ENCODE results near the gene NDUFV2.

The NDUFV2 gene

GRCh38 chr18:9102508-9103375 is at the start of gene NDUFV2:
NDUFV2 (plus strand) TSS chr18:9102699; CDS start chr18:9102744, 45 bp downstream.
- in situ Hi-C loops (cut with MboI; ENCODE audit: low sequenced_read_pairs), result no loop called here

GRCh38 chr18:9053814-9054213 is 48.7 kb upstream of the NDUFV2 start:
- in situ Hi-C loops (cut with MboI; ENCODE audit: low sequenced_read_pairs), result loop anchor here (25.0 kb wide), 1 partner anchor 458 kb away; no protein-coding TSS in a partner anchor

GRCh38 chr18:9055185-9055584 is 47.3 kb upstream of the NDUFV2 start:
- in situ Hi-C loops (cut with MboI; ENCODE audit: low sequenced_read_pairs), result loop anchor here (25.0 kb wide), 1 partner anchor 457 kb away; no protein-coding TSS in a partner anchor

GRCh38 chr18:9055626-9056025 is 46.9 kb upstream of the NDUFV2 start:
- in situ Hi-C loops (cut with MboI; ENCODE audit: low sequenced_read_pairs), result loop anchor here (25.0 kb wide), 1 partner anchor 457 kb away; no protein-coding TSS in a partner anchor

- in situ Hi-C loops (cut with MboI; ENCODE audit: low sequenced_read_pairs), result loop anchor here (25.0 kb wide), 1 partner anchor 455 kb away; no protein-coding TSS in a partner anchor
These were observed 44.9 kb upstream of the NDUFV2 start for GRCh38 chr18:9057646-9058045.

GRCh38 chr18:9058406-9058805 is 44.1 kb upstream of the NDUFV2 start:
- in situ Hi-C loops (cut with MboI; ENCODE audit: low sequenced_read_pairs), result loop anchor here (25.0 kb wide), 1 partner anchor 454 kb away; no protein-coding TSS in a partner anchor

- in situ Hi-C loops (cut with MboI; ENCODE audit: low sequenced_read_pairs), result loop anchor here (25.0 kb wide), 1 partner anchor 450 kb away; no protein-coding TSS in a partner anchor
These were observed 40.1 kb upstream of the NDUFV2 start for GRCh38 chr18:9062418-9062751.

- in situ Hi-C loops (cut with MboI; ENCODE audit: low sequenced_read_pairs), result loop anchor here (25.0 kb wide), 1 partner anchor 446 kb away; no protein-coding TSS in a partner anchor
These were observed 36.6 kb upstream of the NDUFV2 start for GRCh38 chr18:9065864-9066263.

- in situ Hi-C loops (cut with MboI; ENCODE audit: low sequenced_read_pairs), result loop anchor here (25.0 kb wide), 1 partner anchor 446 kb away; no protein-coding TSS in a partner anchor
These were observed 36.1 kb upstream of the NDUFV2 start for GRCh38 chr18:9066358-9066757.

GRCh38 chr18:9066817-9067306 is 35.6 kb upstream of the NDUFV2 start:
- in situ Hi-C loops (cut with MboI; ENCODE audit: low sequenced_read_pairs), result loop anchor here (25.0 kb wide), 1 partner anchor 445 kb away; no protein-coding TSS in a partner anchor

- in situ Hi-C loops (cut with MboI; ENCODE audit: low sequenced_read_pairs), result loop anchor here (25.0 kb wide), 1 partner anchor 444 kb away; no protein-coding TSS in a partner anchor
These were observed 34.7 kb upstream of the NDUFV2 start for GRCh38 chr18:9067823-9068222.

GRCh38 chr18:9068346-9068745 is 34.2 kb upstream of the NDUFV2 start:
- in situ Hi-C loops (cut with MboI; ENCODE audit: low sequenced_read_pairs), result loop anchor here (25.0 kb wide), 1 partner anchor 444 kb away; no protein-coding TSS in a partner anchor

GRCh38 chr18:9069601-9070000 is 32.9 kb upstream of the NDUFV2 start:
- in situ Hi-C loops (cut with MboI; ENCODE audit: low sequenced_read_pairs), result loop anchor here (25.0 kb wide), 1 partner anchor 443 kb away; no protein-coding TSS in a partner anchor

- in situ Hi-C loops (cut with MboI; ENCODE audit: low sequenced_read_pairs), result loop anchor here (25.0 kb wide), 1 partner anchor 442 kb away; no protein-coding TSS in a partner anchor
These were observed 32.3 kb upstream of the NDUFV2 start for GRCh38 chr18:9070212-9070611.

- in situ Hi-C loops (cut with MboI; ENCODE audit: low sequenced_read_pairs), result no loop called here
These were observed 22.5 kb upstream of the NDUFV2 start for GRCh38 chr18:9079818-9080528.

GRCh38 chr18:9081940-9082339 is 20.6 kb upstream of the NDUFV2 start:
- in situ Hi-C loops (cut with MboI; ENCODE audit: low sequenced_read_pairs), result no loop called here

- in situ Hi-C loops (cut with MboI; ENCODE audit: low sequenced_read_pairs), result no loop called here
These were observed 19.6 kb upstream of the NDUFV2 start for GRCh38 chr18:9082711-9083510.

- in situ Hi-C loops (cut with MboI; ENCODE audit: low sequenced_read_pairs), result no loop called here
These were observed 16.5 kb upstream of the NDUFV2 start for GRCh38 chr18:9086015-9086414.

- in situ Hi-C loops (cut with MboI; ENCODE audit: low sequenced_read_pairs), result no loop called here
These were observed 15.9 kb upstream of the NDUFV2 start for GRCh38 chr18:9086624-9087023.

- in situ Hi-C loops (cut with MboI; ENCODE audit: low sequenced_read_pairs), result no loop called here
These were observed 15.4 kb upstream of the NDUFV2 start for GRCh38 chr18:9087144-9087543.
